ENCODE results near the gene C19orf38.

The C19orf38 gene, protein sequence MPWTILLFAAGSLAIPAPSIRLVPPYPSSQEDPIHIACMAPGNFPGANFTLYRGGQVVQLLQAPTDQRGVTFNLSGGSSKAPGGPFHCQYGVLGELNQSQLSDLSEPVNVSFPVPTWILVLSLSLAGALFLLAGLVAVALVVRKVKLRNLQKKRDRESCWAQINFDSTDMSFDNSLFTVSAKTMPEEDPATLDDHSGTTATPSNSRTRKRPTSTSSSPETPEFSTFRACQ

DNA sequence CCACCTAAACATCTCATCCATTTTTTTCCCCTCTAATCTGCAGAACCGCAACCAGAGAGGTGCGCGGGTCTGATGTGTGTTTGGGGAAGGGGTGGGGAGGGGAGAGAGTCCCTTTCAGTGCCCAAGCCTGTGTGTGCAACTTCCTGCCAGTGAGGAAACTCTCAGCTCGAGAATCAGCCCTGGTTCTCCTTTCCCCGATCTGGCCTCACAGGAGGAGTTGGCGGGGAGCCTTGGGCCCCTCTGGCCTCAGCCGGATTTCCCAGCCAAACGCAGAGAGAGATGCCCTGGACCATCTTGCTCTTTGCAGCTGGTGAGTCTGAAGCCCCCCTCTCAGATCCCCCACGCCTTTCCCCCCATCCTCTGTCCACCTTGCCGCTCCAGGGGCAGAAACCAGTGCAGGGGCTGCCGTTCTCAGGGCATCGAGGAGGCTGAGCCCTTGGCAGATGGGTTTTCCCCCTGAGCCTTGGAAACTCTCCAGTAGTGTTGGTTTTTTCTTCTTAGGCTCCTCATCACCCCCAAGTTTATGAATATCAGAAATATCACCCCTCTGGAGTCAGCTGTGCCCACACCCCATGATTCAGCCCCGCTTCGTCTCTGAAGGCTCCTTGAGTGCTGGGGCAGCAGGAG lies at the start of gene C19orf38:
Gene C19orf38, plus strand, starts transcription at position 186 of the 627 bp plus-strand sequence. Its CDS starts 94 bp downstream, at position 280.
- TF ChIP-seq, protein P1, sequence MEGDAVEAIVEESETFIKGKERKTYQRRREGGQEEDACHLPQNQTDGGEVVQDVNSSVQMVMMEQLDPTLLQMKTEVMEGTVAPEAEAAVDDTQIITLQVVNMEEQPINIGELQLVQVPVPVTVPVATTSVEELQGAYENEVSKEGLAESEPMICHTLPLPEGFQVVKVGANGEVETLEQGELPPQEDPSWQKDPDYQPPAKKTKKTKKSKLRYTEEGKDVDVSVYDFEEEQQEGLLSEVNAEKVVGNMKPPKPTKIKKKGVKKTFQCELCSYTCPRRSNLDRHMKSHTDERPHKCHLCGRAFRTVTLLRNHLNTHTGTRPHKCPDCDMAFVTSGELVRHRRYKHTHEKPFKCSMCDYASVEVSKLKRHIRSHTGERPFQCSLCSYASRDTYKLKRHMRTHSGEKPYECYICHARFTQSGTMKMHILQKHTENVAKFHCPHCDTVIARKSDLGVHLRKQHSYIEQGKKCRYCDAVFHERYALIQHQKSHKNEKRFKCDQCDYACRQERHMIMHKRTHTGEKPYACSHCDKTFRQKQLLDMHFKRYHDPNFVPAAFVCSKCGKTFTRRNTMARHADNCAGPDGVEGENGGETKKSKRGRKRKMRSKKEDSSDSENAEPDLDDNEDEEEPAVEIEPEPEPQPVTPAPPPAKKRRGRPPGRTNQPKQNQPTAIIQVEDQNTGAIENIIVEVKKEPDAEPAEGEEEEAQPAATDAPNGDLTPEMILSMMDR (IDR thresholded peaks at IDR 0.05; ENCODE audit: borderline replicate concordance, control extremely low read depth, extremely low read depth, insufficient read depth, missing control alignments), result no peak
- in situ Hi-C loops (cut with MboI; ENCODE audit: low sequenced_read_pairs, unreplicated experiment), result no loop called here
- peak; percentile 65 for DNase-seq (ENCODE audit: low spot score)

DNA sequence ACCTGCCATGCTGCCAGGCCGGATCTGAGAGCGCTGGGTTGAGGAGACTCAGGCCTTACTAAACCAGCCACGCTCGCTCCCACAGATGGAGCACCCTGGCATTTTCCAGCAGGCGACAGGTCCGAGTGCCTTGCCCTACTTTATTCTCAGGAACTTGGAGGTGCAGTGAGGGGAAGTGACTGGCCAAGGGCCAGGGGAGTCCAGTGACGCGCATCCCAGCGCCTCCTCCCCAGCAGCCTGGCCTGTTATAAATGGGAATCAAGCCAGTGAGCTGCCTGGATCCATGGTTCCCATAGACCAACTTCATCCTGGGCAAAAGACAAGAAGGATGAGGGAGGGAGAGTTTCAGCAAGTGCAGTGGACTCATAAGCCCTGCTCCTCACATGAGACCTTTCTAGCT lies 47.7 kb upstream of the C19orf38 start:
- no peak for DNase-seq (ENCODE audit: low spot score)
- in situ Hi-C loops (cut with MboI; ENCODE audit: low sequenced_read_pairs, unreplicated experiment), result no loop called here
- TF ChIP-seq, protein P1 (IDR thresholded peaks at IDR 0.05; ENCODE audit: borderline replicate concordance, control extremely low read depth, extremely low read depth, insufficient read depth, missing control alignments), result no peak

DNA sequence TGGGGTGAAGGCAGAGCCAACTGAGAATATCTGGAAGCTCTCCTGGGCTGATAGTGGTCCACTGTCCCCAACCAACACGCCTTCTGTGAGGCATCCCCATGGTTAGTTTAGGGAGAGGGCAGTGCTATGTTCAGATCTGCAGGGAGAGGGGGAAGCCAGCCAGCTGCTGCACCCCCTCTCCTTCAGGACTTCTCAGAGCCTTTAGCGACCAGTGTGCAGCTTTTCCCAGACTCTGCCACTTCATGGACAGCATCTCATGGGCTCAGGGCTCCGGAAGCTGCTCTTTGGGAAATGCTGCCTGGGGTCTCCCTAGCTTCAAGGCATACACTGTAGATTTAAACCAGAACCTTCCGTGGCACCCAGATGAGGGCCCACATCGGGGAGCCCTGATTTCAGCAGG lies 45.7 kb upstream of the C19orf38 start:
- TF ChIP-seq, protein P1 (IDR thresholded peaks at IDR 0.05; ENCODE audit: borderline replicate concordance, control extremely low read depth, extremely low read depth, insufficient read depth, missing control alignments), result no peak
- DNase-seq (ENCODE audit: low spot score), result no peak
- in situ Hi-C loops (cut with MboI; ENCODE audit: low sequenced_read_pairs, unreplicated experiment), result no loop called here

DNA sequence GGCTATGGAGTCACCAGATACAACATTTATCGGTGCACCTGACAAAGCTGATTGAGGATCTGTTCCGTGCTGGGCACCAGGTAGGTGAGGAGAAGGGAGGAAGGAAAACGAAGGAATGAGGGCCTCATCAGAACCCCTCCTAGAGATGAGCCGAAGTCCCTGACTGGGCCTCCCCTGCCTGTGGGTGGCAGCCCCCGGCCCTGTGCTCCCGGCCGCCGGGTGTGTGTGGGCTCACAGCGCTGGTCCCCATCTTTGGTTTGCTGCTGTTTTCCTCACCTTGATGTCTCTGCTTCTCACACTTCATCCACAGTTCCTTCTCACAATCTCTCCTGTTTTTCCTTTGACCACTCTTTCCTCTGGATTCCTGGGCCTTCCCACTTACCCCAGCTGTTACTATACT lies 45.0 kb upstream of the C19orf38 start:
- TF ChIP-seq, protein P1 (IDR thresholded peaks at IDR 0.05; ENCODE audit: borderline replicate concordance, control extremely low read depth, extremely low read depth, insufficient read depth, missing control alignments), result no peak
- DNase-seq (ENCODE audit: low spot score), result no peak
- in situ Hi-C loops (cut with MboI; ENCODE audit: low sequenced_read_pairs, unreplicated experiment), result no loop called here

DNA sequence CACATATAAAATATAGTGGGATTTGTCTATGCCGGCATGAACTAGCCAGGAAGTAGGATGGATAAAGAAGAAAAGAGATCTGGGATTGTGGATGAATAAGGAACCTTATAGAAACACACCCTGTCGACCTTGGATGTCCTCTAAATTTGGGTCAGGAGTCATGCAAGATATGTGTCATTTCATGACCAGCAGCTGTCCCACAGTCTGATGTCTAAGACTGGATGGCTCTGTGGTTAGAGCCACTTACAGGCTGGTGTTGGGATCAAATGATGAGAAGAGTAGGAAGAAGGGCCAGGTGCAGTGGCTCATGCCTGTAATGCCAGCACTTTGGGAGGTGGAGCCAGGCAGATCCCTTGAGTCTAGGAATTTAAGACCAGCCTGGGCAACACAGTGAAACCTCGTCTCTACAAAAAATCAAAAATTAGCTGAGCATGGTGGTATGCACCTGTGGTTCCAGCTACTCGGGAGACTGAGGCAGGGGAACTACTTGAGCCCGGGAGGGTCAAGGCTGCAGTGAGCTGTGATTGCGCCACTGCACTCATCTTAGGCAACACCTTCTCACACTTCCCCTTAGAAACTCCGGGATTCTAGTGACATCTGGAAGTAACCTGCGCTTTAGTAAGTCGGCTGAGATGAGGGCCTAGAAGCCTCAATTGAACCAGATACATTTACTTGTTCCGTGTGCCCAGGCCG lies 43.0 kb upstream of the C19orf38 start:
- TF ChIP-seq, protein P1 (IDR thresholded peaks at IDR 0.05; ENCODE audit: borderline replicate concordance, control extremely low read depth, extremely low read depth, insufficient read depth, missing control alignments), result no peak
- in situ Hi-C loops (cut with MboI; ENCODE audit: low sequenced_read_pairs, unreplicated experiment), result no loop called here
- DNase-seq (ENCODE audit: low spot score), result no peak

DNA sequence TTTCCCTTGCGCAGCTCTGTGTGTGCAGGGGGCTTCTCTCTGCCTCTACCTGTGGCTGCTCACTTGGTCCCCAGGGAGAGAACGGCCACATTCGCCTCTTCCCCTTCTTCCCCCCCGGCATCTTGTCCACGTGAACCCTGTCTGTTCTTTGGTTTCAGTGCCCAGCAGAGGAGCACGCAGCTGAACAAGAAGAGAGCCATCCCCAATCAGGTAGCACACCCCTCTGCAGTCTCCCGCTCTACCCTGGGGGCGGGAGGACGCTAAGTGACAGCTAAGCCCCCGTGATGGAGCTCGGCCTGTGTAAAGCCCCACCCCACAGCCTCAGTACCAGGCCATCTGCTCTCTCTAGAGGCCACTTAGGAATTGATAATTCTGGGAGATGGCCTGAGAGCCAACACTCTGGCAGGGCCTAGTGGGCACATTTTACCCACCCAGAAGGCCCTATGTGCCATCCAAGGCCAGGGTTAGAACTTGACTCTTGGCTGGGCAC lies 42.4 kb upstream of the C19orf38 start:
- in situ Hi-C loops (cut with MboI; ENCODE audit: low sequenced_read_pairs, unreplicated experiment), result no loop called here
- TF ChIP-seq, protein P1 (IDR thresholded peaks at IDR 0.05; ENCODE audit: borderline replicate concordance, control extremely low read depth, extremely low read depth, insufficient read depth, missing control alignments), result no peak
- no peak for DNase-seq (ENCODE audit: low spot score)
